NOMO-1 treated with dmso at 0.1 percent for 144 hours (cell line): Measurements from ENCODE around the gene PKP3.

Source experiments
- DNase-seq: peaks from one replicate; lab custom pipeline; 2025; ENCODE audit not compliant: unreplicated experiment; lab: John Stamatoyannopoulos, UW

Gene PKP3

GRCh38 chr11:441418-442274 is 47.6 kb downstream of the PKP3 start, which contains the start of gene ANO9:
Gene ANO9 (minus strand): TSS chr11:442011. CDS start chr11:441926, 85 bp downstream.
- DNase-seq = peak; percentile 12

- no peak for DNase-seq
These were observed 48.6 kb downstream of the PKP3 start for GRCh38 chr11:442611-443081.

GRCh38 chr11:443542-444199 is 49.7 kb downstream of the PKP3 start:
- DNase-seq = no peak

GRCh38 chr11:444396-445144 is 50.6 kb downstream of the PKP3 start:
- DNase-seq = no peak

GRCh38 chr11:445765-446588 is 52.0 kb downstream of the PKP3 start:
- DNase-seq = no peak

GRCh38 chr11:446891-447290 is 52.9 kb downstream of the PKP3 start:
- no peak for DNase-seq

GRCh38 chr11:447923-448731 is 54.1 kb downstream of the PKP3 start:
- DNase-seq = peak; percentile 74

- peak; percentile 94 for DNase-seq
These were observed 56.1 kb downstream of the PKP3 start, which contains the start of gene PTDSS2 for GRCh38 chr11:449889-450808. Gene PTDSS2 (plus strand): TSS chr11:450279. CDS start chr11:450456, 177 bp downstream.

GRCh38 chr11:450809-451451 is 56.9 kb downstream of the PKP3 start:
- peak; percentile 48 for DNase-seq

GRCh38 chr11:451738-452137 is 57.7 kb downstream of the PKP3 start:
- DNase-seq = no peak

- DNase-seq = no peak
These were observed 58.3 kb downstream of the PKP3 start for GRCh38 chr11:452203-452744.

GRCh38 chr11:452916-453527 is 59.0 kb downstream of the PKP3 start:
- no peak for DNase-seq

GRCh38 chr11:453564-453963 is 59.6 kb downstream of the PKP3 start:
- DNase-seq = no peak

- no peak for DNase-seq
These were observed 60.0 kb downstream of the PKP3 start for GRCh38 chr11:454043-454442.
